ENCODE measurements around the gene OBSCN. TPM values are rescaled to one million over a fixed set of nuclear protein-coding genes. Genes with fewer than 3 reads are reported as not detected.

OBSCN gene
- total and polyA plus RNA-seq, 10 of the 15 experiments (the other 5 are each of a cell fraction or from before 2014, with no cell fraction given): 0.01 to 0.36 (median 0.08) TPM; not detected in 2

DNA sequence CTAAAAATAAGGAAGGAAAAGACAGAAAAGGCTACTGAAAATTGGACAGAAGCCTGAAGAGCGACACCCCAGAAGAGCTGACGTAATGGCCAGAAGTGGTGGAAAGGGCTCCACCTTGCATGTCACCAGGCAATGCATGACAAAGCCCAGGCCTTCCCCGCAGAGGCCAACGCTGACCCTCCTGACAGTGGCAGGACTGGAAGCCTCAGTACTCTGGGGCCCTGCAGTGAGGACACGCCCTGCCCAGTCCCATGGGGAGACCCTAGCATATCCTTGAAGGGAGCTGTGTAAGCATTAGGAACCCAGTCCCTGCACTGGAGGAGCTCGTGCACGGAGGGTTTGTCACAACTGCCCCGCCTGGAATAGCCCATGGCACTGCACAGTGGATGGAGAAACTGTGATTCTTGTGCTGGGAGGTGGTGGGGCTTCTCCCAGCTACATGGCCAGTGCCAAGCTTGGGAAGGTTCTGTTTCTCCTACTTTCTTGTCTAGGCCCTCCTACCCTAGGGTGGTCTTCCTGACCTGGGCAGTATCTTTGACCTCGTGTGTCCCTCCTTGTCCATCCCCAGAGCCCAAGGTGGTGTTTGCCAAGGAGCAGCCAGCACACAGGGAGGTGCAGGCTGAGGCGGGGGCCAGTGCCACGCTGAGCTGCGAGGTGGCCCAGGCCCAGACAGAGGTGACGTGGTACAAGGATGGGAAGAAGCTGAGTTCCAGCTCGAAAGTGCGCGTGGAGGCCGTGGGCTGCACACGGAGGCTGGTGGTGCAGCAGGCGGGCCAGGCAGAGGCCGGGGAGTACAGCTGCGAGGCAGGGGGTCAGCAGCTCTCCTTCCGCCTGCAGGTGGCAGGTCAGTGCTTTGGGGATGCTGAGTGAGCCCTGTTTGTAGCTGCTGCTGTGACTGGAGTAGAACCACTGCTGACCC, 60.4 kb downstream of the OBSCN start:
- WGBS (ENCODE audit: insufficient coverage, insufficient replicate concordance, low lambda C conversion rate, missing lambda C conversion rate): 31% methylated on average over 22 of the region's 22 CpGs
- no peak for FAIRE-seq
- in situ Hi-C loops (cut with MboI) (no loop called here), intact Hi-C loops (cut with micrococcal nuclease; ENCODE audit: unreplicated experiment) (no loop called here)
- H2AFZ ChIP-seq (ENCODE audit: control insufficient read depth, low read depth, low read length): no peak overlapping the region
- H3K27ac ChIP-seq (ENCODE audit: control insufficient read depth, insufficient read depth): no peak overlapping the region
- CTCF ChIA-PET: interaction anchor here (1.0 kb wide), 1 partner anchor 57 kb away, joined by 3 read pairs; no protein-coding TSS in a partner anchor
- H3K4me1 ChIP-seq (ENCODE audit: control insufficient read depth, insufficient read depth, low read length): no peaks in the 10 kb centered on the region
- DNase-seq (ENCODE audit: low read depth, low spot score): no peak
- no peaks in the 10 kb centered on the region; a peak in 1 of 4 replicates for H3K27me3 ChIP-seq (replicated peaks in 1 of 2; ENCODE audit: control insufficient read depth in 2 of 2, insufficient read depth in 2 of 2, low read length in 1 of 2)
- ATAC-seq: no peak
- TF ChIP-seq, protein P1, sequence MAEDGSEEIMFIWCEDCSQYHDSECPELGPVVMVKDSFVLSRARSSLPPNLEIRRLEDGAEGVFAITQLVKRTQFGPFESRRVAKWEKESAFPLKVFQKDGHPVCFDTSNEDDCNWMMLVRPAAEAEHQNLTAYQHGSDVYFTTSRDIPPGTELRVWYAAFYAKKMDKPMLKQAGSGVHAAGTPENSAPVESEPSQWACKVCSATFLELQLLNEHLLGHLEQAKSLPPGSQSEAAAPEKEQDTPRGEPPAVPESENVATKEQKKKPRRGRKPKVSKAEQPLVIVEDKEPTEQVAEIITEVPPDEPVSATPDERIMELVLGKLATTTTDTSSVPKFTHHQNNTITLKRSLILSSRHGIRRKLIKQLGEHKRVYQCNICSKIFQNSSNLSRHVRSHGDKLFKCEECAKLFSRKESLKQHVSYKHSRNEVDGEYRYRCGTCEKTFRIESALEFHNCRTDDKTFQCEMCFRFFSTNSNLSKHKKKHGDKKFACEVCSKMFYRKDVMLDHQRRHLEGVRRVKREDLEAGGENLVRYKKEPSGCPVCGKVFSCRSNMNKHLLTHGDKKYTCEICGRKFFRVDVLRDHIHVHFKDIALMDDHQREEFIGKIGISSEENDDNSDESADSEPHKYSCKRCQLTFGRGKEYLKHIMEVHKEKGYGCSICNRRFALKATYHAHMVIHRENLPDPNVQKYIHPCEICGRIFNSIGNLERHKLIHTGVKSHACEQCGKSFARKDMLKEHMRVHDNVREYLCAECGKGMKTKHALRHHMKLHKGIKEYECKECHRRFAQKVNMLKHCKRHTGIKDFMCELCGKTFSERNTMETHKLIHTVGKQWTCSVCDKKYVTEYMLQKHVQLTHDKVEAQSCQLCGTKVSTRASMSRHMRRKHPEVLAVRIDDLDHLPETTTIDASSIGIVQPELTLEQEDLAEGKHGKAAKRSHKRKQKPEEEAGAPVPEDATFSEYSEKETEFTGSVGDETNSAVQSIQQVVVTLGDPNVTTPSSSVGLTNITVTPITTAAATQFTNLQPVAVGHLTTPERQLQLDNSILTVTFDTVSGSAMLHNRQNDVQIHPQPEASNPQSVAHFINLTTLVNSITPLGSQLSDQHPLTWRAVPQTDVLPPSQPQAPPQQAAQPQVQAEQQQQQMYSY (CRISPR knock-in tag; IDR thresholded peaks at IDR 0.05): no peak
- TF ChIP-seq, protein P2, sequence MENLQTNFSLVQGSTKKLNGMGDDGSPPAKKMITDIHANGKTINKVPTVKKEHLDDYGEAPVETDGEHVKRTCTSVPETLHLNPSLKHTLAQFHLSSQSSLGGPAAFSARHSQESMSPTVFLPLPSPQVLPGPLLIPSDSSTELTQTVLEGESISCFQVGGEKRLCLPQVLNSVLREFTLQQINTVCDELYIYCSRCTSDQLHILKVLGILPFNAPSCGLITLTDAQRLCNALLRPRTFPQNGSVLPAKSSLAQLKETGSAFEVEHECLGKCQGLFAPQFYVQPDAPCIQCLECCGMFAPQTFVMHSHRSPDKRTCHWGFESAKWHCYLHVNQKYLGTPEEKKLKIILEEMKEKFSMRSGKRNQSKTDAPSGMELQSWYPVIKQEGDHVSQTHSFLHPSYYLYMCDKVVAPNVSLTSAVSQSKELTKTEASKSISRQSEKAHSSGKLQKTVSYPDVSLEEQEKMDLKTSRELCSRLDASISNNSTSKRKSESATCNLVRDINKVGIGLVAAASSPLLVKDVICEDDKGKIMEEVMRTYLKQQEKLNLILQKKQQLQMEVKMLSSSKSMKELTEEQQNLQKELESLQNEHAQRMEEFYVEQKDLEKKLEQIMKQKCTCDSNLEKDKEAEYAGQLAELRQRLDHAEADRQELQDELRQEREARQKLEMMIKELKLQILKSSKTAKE (IDR thresholded peaks at IDR 0.05; ENCODE audit: low read depth, poor library complexity, severe bottlenecking): no peak
- TF ChIP-seq ZSCAN29 (IDR thresholded peaks at IDR 0.05): no peak
- no peak for TF ChIP-seq STAT3 (IDR thresholded peaks at IDR 0.05; ENCODE audit: low read depth, low read length)
- TF ChIP-seq SMAD1 (IDR thresholded peaks at IDR 0.05; ENCODE audit: low read depth, partially characterized antibody): no peak
- TF ChIP-seq, protein P3, sequence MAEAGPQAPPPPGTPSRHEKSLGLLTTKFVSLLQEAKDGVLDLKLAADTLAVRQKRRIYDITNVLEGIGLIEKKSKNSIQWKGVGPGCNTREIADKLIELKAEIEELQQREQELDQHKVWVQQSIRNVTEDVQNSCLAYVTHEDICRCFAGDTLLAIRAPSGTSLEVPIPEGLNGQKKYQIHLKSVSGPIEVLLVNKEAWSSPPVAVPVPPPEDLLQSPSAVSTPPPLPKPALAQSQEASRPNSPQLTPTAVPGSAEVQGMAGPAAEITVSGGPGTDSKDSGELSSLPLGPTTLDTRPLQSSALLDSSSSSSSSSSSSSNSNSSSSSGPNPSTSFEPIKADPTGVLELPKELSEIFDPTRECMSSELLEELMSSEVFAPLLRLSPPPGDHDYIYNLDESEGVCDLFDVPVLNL (IDR thresholded peaks at IDR 0.05; ENCODE audit: low read depth, low read length): no peak
- TF ChIP-seq PML (IDR thresholded peaks at IDR 0.05; ENCODE audit: low read length): no peak
- TF ChIP-seq, protein P4, sequence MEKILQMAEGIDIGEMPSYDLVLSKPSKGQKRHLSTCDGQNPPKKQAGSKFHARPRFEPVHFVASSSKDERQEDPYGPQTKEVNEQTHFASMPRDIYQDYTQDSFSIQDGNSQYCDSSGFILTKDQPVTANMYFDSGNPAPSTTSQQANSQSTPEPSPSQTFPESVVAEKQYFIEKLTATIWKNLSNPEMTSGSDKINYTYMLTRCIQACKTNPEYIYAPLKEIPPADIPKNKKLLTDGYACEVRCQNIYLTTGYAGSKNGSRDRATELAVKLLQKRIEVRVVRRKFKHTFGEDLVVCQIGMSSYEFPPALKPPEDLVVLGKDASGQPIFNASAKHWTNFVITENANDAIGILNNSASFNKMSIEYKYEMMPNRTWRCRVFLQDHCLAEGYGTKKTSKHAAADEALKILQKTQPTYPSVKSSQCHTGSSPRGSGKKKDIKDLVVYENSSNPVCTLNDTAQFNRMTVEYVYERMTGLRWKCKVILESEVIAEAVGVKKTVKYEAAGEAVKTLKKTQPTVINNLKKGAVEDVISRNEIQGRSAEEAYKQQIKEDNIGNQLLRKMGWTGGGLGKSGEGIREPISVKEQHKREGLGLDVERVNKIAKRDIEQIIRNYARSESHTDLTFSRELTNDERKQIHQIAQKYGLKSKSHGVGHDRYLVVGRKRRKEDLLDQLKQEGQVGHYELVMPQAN (conservative IDR thresholded peaks at IDR 0.05): no peak
- no peak for TF ChIP-seq STAT1 (conservative IDR thresholded peaks at IDR 0.05)
- no peaks in the 10 kb centered on the region for H4K20me1 ChIP-seq (ENCODE audit: control insufficient read depth, insufficient read depth)
- SMC1A ChIA-PET (ENCODE audit: uncharacterized antibody, unreplicated experiment): no interaction called here
- BruUV-seq (replicated peaks): no TSS peak
- no peak overlapping the region for H3K9ac ChIP-seq (ENCODE audit: control insufficient read depth, insufficient read depth, low read length)
- no peak overlapping the region for H3K4me2 ChIP-seq (ENCODE audit: control insufficient read depth, insufficient read depth)
- H3K4me3 ChIP-seq: no peak overlapping the region
- H3K79me2 ChIP-seq (ENCODE audit: control insufficient read depth, insufficient read depth, low read length): no peaks in the 10 kb centered on the region
- H3K36me3 ChIP-seq (ENCODE audit: control insufficient read depth in 2 of 2, insufficient read depth in 2 of 2, low read length in 1 of 2): no peaks in the 10 kb centered on the region
- no peaks in the 10 kb centered on the region for H3K9me3 ChIP-seq (replicated peaks; ENCODE audit: control insufficient read depth, insufficient read depth, low read length)
- RAD21 ChIA-PET (ENCODE audit: unreplicated experiment): no interaction called here
- POLR2A ChIA-PET: no interaction called here
